Nephron progenitor cell (in vitro differentiated cells): ENCODE data around the gene HDAC7.

Experiments used
- DNase-seq: peaks from one replicate; pipeline ENCODE4 v3.0.0; 2021
- H3K27ac Mint-ChIP-seq: 2 replicates; pipeline ENCODE4 v1.8.0; 2021; ENCODE audit warnings: mild to moderate bottlenecking, moderate library complexity, mixed read lengths
- H3K27me3 Mint-ChIP-seq: 2 replicates; pipeline ENCODE4 v1.8.0; 2021; ENCODE audit warnings: mild to moderate bottlenecking, low read depth, mixed read lengths; ENCODE audit not compliant: poor library complexity
- H3K36me3 Mint-ChIP-seq: 2 replicates; pipeline ENCODE4 v1.8.0; 2021; ENCODE audit warnings: low read depth, mixed read lengths
- H3K4me1 Mint-ChIP-seq: 2 replicates; pipeline ENCODE4 v1.8.0; 2021; ENCODE audit warnings: mixed read lengths
- H3K4me3 Mint-ChIP-seq: 2 replicates; pipeline ENCODE4 v1.8.0; 2021; ENCODE audit warnings: mild to moderate bottlenecking, moderate library complexity, mixed read lengths
- H3K9me3 Mint-ChIP-seq: 2 replicates; pipeline ENCODE4 v1.8.0; 2021; ENCODE audit warnings: mild to moderate bottlenecking, moderate library complexity, mixed read lengths
- TF ChIP-seq, protein P1 (sequence below): fragments of 200-600 bp; sonication (generic); IDR thresholded peaks from 2 replicates; pipeline ENCODE4 v1.5.0; 2021; ENCODE audit warnings: antibody characterized with exemption

Gene HDAC7

DNA sequence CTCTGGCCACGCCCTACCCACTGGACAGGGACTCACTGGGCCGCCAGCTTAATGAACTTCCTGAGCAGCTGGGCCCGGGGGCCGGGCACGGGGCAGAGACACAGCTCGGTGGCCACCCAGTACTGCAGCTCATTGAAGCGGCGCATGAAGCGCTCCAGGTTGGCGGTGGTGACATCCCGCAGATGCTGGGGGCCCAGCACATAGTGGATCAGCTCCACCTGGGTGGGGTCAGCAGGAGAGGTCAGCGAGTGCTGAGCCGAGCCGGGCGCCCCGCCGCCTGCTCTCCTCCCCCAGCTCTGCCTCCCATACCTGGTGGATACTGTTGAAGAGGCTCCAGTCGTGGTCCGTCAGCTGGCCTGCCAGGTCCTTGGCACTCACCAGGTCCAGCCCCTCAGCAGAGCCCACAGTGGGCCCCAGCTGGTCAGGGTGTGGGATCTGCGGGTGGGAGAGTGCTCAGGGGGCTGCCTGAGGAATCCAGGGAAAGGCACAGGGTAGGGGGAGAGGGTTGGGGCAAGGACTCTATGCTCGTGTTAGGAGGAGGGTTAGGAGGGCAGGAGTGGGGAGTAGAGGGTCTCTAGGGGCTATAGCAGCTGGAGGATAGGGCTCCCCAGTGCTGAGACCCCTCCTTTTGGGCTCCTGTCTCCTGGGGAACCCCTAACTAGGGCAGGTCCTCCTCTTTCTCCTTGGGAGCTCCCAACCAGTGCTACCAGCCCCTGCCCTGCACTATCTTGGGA lies 78.9 kb downstream of the HDAC7 start:
- DNase-seq = no peak
- Mint-ChIP-seq H3K27ac (no peak overlapping the region), H3K4me1 (peaks cover 84% of the 10 kb centered on the region), H3K9me3 (no peaks in the 10 kb centered on the region), H3K27me3 (no peaks in the 10 kb centered on the region), H3K4me3 (no peak overlapping the region), H3K36me3 (no peaks in the 10 kb centered on the region)
- TF ChIP-seq, protein P1, sequence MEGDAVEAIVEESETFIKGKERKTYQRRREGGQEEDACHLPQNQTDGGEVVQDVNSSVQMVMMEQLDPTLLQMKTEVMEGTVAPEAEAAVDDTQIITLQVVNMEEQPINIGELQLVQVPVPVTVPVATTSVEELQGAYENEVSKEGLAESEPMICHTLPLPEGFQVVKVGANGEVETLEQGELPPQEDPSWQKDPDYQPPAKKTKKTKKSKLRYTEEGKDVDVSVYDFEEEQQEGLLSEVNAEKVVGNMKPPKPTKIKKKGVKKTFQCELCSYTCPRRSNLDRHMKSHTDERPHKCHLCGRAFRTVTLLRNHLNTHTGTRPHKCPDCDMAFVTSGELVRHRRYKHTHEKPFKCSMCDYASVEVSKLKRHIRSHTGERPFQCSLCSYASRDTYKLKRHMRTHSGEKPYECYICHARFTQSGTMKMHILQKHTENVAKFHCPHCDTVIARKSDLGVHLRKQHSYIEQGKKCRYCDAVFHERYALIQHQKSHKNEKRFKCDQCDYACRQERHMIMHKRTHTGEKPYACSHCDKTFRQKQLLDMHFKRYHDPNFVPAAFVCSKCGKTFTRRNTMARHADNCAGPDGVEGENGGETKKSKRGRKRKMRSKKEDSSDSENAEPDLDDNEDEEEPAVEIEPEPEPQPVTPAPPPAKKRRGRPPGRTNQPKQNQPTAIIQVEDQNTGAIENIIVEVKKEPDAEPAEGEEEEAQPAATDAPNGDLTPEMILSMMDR = no peak

DNA sequence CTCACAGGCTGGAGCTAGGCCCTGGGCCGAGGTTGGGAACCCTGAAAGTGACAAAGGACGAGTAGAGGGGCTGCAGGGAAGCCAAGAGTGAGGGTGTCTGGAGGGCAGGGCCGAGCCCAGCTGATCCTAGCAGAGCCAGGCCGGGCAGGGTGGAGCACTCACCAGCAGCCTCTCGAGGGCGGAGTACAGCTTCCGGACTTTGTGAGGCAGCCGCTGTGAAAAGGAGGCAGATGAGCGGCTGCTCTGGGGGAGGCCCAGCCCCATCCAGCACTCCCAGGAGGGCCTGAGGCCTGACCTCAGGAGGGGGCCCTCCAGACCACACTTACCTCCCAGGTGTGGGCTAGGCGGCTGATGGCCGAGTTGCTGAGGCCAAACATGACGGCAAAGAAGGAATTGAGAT lies 79.7 kb downstream of the HDAC7 start:
- TF ChIP-seq, protein P1 = no peak
- DNase-seq = no peak
- Mint-ChIP-seq H3K9me3 (no peaks in the 10 kb centered on the region), H3K27ac (no peak overlapping the region), H3K27me3 (no peaks in the 10 kb centered on the region), H3K4me1 (peaks cover 84% of the 10 kb centered on the region), H3K36me3 (no peaks in the 10 kb centered on the region), H3K4me3 (no peak overlapping the region)

DNA sequence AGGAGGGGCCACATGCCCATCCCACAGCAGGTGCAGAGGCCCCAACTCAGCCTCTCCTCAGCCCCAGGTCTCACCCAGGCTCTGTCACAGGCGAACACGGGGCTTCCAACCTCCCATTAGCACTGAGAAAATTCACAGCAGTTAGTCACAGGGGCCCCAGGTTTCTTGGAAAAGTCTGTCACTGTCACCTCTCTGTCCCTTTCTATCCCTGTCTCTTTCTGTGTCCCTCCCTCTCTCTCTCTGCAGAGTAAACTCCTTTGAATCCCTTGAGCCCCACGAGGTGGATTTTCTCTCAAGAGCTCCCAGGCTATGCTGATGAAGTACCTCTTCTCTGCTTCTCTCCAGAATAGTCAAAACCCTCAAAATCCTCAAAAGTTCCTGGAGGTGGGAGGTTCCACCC lies 80.4 kb downstream of the HDAC7 start:
- Mint-ChIP-seq H3K36me3 (no peaks in the 10 kb centered on the region), H3K4me3 (no peak overlapping the region), H3K9me3 (no peaks in the 10 kb centered on the region), H3K4me1 (peaks cover 85% of the 10 kb centered on the region), H3K27me3 (no peaks in the 10 kb centered on the region), H3K27ac (no peak overlapping the region)
- TF ChIP-seq, protein P1 = no peak
- DNase-seq = no peak

DNA sequence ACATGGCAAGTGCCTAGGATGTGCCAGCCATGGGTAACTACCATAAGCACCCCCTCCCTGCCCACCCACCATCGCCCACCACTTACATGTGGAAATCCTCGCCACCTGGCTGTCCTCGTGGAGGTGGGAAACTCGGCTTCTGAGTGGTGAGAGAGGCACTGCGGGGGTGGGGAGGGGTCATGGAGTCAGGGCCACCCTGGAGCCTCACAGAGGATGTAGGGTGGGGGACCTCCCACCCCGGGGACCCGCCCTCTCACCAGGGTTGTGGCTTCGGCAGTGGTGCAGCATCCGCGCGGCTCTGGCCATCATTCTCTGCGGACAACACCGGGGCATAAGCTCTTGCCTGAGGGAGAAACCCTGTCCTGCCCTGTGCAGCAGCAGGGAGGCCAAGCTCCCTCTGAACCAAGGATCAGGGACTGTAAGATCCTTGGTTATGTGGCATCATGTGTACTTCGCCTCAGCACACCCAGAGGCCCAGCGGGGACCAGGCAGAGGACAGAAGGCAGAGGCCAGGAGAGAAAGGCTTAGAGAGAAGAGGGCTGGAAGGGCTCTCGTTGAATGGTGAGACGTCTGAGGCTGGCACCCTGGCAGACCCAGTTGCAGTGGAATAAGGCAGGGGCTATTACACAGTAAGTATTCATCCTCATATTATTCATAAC lies 81.6 kb downstream of the HDAC7 start:
- Mint-ChIP-seq H3K4me3 (no peak overlapping the region), H3K4me1 (peaks cover 86% of the 10 kb centered on the region), H3K9me3 (no peaks in the 10 kb centered on the region), H3K36me3 (no peaks in the 10 kb centered on the region), H3K27ac (no peak overlapping the region), H3K27me3 (no peaks in the 10 kb centered on the region)
- DNase-seq = no peak
- TF ChIP-seq, protein P1 = no peak

DNA sequence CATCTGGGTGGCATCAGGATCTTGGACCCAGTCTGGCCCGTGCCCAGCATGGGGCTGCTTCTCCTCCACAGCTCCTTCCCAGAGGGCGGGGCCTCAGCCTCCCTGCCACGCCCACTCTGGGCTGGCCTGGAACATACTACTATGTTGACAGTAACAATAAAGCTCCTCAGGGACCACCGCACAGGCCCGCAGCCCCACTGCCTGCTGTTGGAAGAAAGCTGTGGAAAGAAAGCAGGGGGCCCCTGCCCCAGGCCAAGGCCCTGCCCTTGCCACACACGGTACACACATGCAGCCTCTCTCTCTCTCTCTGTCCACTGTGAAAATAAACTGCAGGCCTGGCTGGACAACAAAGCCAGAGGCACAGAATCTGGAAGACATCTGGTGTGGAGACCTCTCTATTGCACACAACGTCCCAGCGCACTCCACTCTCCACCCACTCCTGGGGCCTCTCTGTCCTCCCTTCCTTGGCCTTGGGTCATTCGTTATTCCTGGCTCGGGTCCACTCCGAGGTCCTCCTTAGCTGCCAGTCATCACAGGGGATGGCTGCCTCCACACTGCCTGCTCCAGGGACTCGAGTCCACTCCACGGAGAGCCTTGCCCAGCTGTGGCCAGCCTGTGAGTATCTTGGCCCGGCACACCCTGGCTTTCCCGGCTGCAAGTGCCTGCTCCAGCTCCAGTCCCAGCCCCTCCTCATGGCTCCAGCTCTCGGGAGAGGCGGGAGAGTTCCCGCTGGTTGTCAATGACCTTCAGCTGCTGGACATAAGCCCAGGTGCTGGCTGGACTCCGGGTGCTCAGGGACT lies 82.6 kb downstream of the HDAC7 start:
- peak overlapping the region; percentile 95 for H3K27ac Mint-ChIP-seq
- H3K4me3 Mint-ChIP-seq = no peak overlapping the region
- peak; percentile 47 for DNase-seq

More for the DNA sequence above, 82.6 kb downstream of the HDAC7 start:
- TF ChIP-seq, protein P1 = no peak
- no peaks in the 10 kb centered on the region for H3K9me3 Mint-ChIP-seq
- H3K36me3 Mint-ChIP-seq = no peaks in the 10 kb centered on the region
- H3K27me3 Mint-ChIP-seq = no peaks in the 10 kb centered on the region
- peaks cover 83% of the 10 kb centered on the region for H3K4me1 Mint-ChIP-seq
